ENCODE data around the gene MKLN1.

MKLN1 gene

GRCh38 chr7:131321656-131322055, 6.0 kb upstream of the MKLN1 start:
- in situ Hi-C loops (cut with HindIII; ENCODE audit: low pct_ligation_motif_present, low sequenced_read_pairs), result no loop called here
- no peaks in the 10 kb centered on the region for H3K27me3 ChIP-seq (replicated peaks)
- TF ChIP-seq CTCF (IDR thresholded peaks at IDR 0.05; ENCODE audit: low read depth, low read length, missing control alignments), result no peak
- no peaks in the 10 kb centered on the region for H3K36me3 ChIP-seq (replicated peaks)
- no peak overlapping the region for H3K27ac ChIP-seq
- no peak for DNase-seq
- no peak overlapping the region for H3K4me3 ChIP-seq (ENCODE audit: low read depth, low read length)

- no peaks in the 10 kb centered on the region for H3K36me3 ChIP-seq (replicated peaks)
- H3K4me3 ChIP-seq (ENCODE audit: low read depth, low read length), result no peak overlapping the region
- in situ Hi-C loops (cut with HindIII; ENCODE audit: low pct_ligation_motif_present, low sequenced_read_pairs), result no loop called here
- TF ChIP-seq CTCF (IDR thresholded peaks at IDR 0.05; ENCODE audit: low read depth, low read length, missing control alignments), result no peak
- H3K27ac ChIP-seq, result no peak overlapping the region
- no peak for DNase-seq
- no peaks in the 10 kb centered on the region for H3K27me3 ChIP-seq (replicated peaks)
Observed at GRCh38 chr7:131322061-131322460, 5.6 kb upstream of the MKLN1 start.

GRCh38 chr7:131322861-131323260, 4.8 kb upstream of the MKLN1 start:
- no peaks in the 10 kb centered on the region for H3K27me3 ChIP-seq (replicated peaks)
- in situ Hi-C loops (cut with HindIII; ENCODE audit: low pct_ligation_motif_present, low sequenced_read_pairs), result no loop called here
- no peak overlapping the region for H3K4me3 ChIP-seq (ENCODE audit: low read depth, low read length)
- H3K36me3 ChIP-seq (replicated peaks), result no peaks in the 10 kb centered on the region
- H3K27ac ChIP-seq, result no peak overlapping the region
- no peak for TF ChIP-seq CTCF (IDR thresholded peaks at IDR 0.05; ENCODE audit: low read depth, low read length, missing control alignments)
- DNase-seq, result no peak

GRCh38 chr7:131325179-131325840, 2.4 kb upstream of the MKLN1 start:
- TF ChIP-seq CTCF (IDR thresholded peaks at IDR 0.05; ENCODE audit: low read depth, low read length, missing control alignments), result no peak
- Histone ChIP-seq H3K27me3 (replicated peaks) (no peaks in the 10 kb centered on the region), H3K36me3 (replicated peaks) (no peaks in the 10 kb centered on the region), H3K27ac (no peak overlapping the region), H3K4me3 (ENCODE audit: low read depth, low read length) (no peak overlapping the region)
- no peak for DNase-seq
- in situ Hi-C loops (cut with HindIII; ENCODE audit: low pct_ligation_motif_present, low sequenced_read_pairs), result no loop called here

GRCh38 chr7:131326576-131326975, 1.1 kb upstream of the MKLN1 start:
- TF ChIP-seq CTCF (IDR thresholded peaks at IDR 0.05; ENCODE audit: low read depth, low read length, missing control alignments), result no peak
- Histone ChIP-seq H3K27me3 (replicated peaks) (no peaks in the 10 kb centered on the region), H3K36me3 (replicated peaks) (no peaks in the 10 kb centered on the region), H3K4me3 (ENCODE audit: low read depth, low read length) (peak overlapping the region; percentile 94), H3K27ac (no peak overlapping the region)
- in situ Hi-C loops (cut with HindIII; ENCODE audit: low pct_ligation_motif_present, low sequenced_read_pairs), result no loop called here
- no peak for DNase-seq

- Histone ChIP-seq H3K36me3 (replicated peaks) (no peaks in the 10 kb centered on the region), H3K4me3 (ENCODE audit: low read depth, low read length) (peak overlapping the region; percentile 94), H3K27ac (peak overlapping the region; percentile 93), H3K27me3 (replicated peaks) (no peaks in the 10 kb centered on the region)
- TF ChIP-seq CTCF (IDR thresholded peaks at IDR 0.05; ENCODE audit: low read depth, low read length, missing control alignments), result no peak
- in situ Hi-C loops (cut with HindIII; ENCODE audit: low pct_ligation_motif_present, low sequenced_read_pairs), result no loop called here
- peak; percentile 49 for DNase-seq
Observed at GRCh38 chr7:131327049-131327625, 539 bp upstream of the MKLN1 start.
